Activated T-helper 2 cell treated with anti-CD3 and anti-CD28 coated beads, Interferon-gamma antibody, Interleukin-2, Interleukin-4, amounts not matched to agents 10 μg/mL and 5 μg/mL and 100 μg/mL, durations not matched to agents 14 hours and 24 hours and 36 hours (primary cell): ENCODE results near the gene OLA1. TPM values are rescaled to one million over a fixed set of nuclear protein-coding genes. Genes with fewer than 3 reads are reported as not detected.

ENCODE experiments used
- DNase-seq: peaks from one replicate; pipeline ENCODE4 v3.0.0; 2021; ENCODE audit warnings: low spot score
- H3K27ac Mint-ChIP-seq: one replicate; pipeline ENCODE4 v1.8.0; 2021; ENCODE audit warnings: mixed read lengths
- H3K27me3 Mint-ChIP-seq: one replicate; pipeline ENCODE4 v1.8.0; 2021; ENCODE audit warnings: low read depth, mixed read lengths
- H3K36me3 Mint-ChIP-seq: one replicate; pipeline ENCODE4 v1.8.0; 2021; ENCODE audit warnings: low read depth, mixed read lengths
- H3K4me1 Mint-ChIP-seq: one replicate; pipeline ENCODE4 v1.8.0; 2021; ENCODE audit warnings: low read depth, mixed read lengths
- H3K4me3 Mint-ChIP-seq: one replicate; pipeline ENCODE4 v1.8.0; 2021; ENCODE audit warnings: low read depth, mild to moderate bottlenecking, moderate library complexity, mixed read lengths
- H3K9me3 Mint-ChIP-seq: one replicate; pipeline ENCODE4 v1.8.0; 2021; ENCODE audit warnings: mixed read lengths
- intact Hi-C: fragments of 100-400 bp; cut with micrococcal nuclease; formaldehyde crosslinking; loops from one replicate; pipeline ENCODE4 v1.15.1; 2023
- total RNA-seq: library from RNA; stranded (reverse); gene quantifications from 2 replicates; pipeline ENCODE4 v1.2.3, GENCODE V29; 2022

OLA1 gene
- total RNA-seq, 1 donor from 2014 or later: 150 TPM

DNA sequence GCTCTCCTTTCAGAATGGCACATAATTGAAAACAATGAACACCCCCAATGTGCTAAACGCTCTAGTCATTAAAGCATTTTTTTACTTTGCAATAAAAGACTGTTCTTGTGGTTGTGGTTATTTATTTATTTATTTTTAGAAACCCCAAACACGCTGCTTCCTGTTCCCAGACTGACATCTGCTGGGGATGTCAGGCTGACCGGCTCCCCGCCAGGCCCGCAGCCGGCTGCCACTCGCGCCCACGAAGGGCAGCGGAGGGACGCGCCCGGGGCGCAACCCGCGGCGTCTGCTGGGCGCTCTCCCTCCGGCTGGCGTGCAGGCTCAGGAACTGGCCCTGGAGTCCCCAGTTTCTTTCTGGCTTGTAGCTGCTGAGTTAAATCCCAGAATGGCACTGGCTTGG, 200.1 kb downstream of the OLA1 start:
- H3K4me1 Mint-ChIP-seq: peaks cover 3% of the 10 kb centered on the region
- intact Hi-C loops: no loop called here

GRCh38 chr2:174047746-174048145, 200.6 kb downstream of the OLA1 start:
- Mint-ChIP-seq H3K27ac (no peak overlapping the region), H3K4me1 (peaks cover 3% of the 10 kb centered on the region), H3K4me3 (no peak overlapping the region), H3K27me3 (peaks cover 11% of the 10 kb centered on the region), H3K36me3 (no peaks in the 10 kb centered on the region), H3K9me3 (no peaks in the 10 kb centered on the region)
- intact Hi-C loops: no loop called here
- DNase-seq: no peak

More for the DNA sequence above, 200.1 kb downstream of the OLA1 start:
- Mint-ChIP-seq H3K27ac (no peak overlapping the region), H3K9me3 (no peaks in the 10 kb centered on the region), H3K27me3 (peaks cover 11% of the 10 kb centered on the region), H3K4me3 (no peak overlapping the region), H3K36me3 (no peaks in the 10 kb centered on the region)
- no peak for DNase-seq

GRCh38 chr2:174046172-174046571, 202.2 kb downstream of the OLA1 start:
- peaks cover 3% of the 10 kb centered on the region for H3K4me1 Mint-ChIP-seq
- no peak overlapping the region for H3K4me3 Mint-ChIP-seq
- H3K27me3 Mint-ChIP-seq: peaks cover 3% of the 10 kb centered on the region
- intact Hi-C loops: no loop called here
- H3K36me3 Mint-ChIP-seq: no peaks in the 10 kb centered on the region
- H3K27ac Mint-ChIP-seq: no peak overlapping the region
- no peaks in the 10 kb centered on the region for H3K9me3 Mint-ChIP-seq
- DNase-seq: no peak

DNA sequence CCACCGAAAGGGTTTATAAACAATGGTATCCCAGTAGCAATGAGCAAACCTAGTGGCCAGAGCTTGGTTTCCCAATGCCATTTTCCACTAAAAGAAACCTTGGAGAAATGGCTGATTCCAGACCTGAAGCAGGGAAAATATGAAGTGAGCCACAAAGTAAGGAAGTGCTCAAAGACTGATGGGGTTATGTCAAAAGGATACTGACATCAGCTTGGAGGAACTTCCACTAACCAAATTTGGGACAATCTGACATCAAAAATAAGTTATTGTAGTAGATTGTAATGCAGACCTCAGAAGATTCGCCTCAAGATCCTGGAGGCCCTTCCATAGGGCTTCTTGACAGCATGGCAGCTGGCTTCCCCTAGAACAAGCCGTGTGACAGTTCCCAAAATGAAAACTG, 203.8 kb downstream of the OLA1 start:
- H3K9me3 Mint-ChIP-seq: no peaks in the 10 kb centered on the region
- H3K36me3 Mint-ChIP-seq: no peaks in the 10 kb centered on the region
- no peak overlapping the region for H3K4me3 Mint-ChIP-seq
- peaks cover 2% of the 10 kb centered on the region for H3K27me3 Mint-ChIP-seq
- DNase-seq: no peak
- no peak overlapping the region for H3K27ac Mint-ChIP-seq
- H3K4me1 Mint-ChIP-seq: peaks cover 8% of the 10 kb centered on the region
- intact Hi-C loops: loop anchor here (5.0 kb wide), 1 partner anchor 687 kb away; no protein-coding TSS in a partner anchor

DNA sequence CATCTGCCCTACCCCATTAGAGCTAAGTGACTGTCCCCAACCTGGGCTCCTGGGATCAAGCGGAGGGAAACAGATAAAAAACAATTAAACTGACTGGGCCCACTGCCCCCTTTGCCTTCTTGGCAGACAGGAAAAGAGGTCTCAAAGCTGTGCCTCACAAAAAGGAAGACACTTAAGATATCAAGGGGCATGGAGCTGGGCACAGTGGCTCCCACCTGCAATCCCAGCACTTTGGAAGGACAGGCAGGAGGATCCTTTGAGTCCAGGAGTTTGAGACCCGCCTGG, 208.0 kb downstream of the OLA1 start:
- DNase-seq: no peak
- intact Hi-C loops: loop anchor here (1.0 to 5.0 kb wide), 2 partner anchors 77 to 683 kb away; no protein-coding TSS in a partner anchor
- no peaks in the 10 kb centered on the region for H3K9me3 Mint-ChIP-seq
- no peaks in the 10 kb centered on the region for H3K27me3 Mint-ChIP-seq
- H3K4me1 Mint-ChIP-seq: peaks cover 22% of the 10 kb centered on the region
- H3K36me3 Mint-ChIP-seq: no peaks in the 10 kb centered on the region
- H3K27ac Mint-ChIP-seq: no peak overlapping the region
- no peak overlapping the region for H3K4me3 Mint-ChIP-seq

DNA sequence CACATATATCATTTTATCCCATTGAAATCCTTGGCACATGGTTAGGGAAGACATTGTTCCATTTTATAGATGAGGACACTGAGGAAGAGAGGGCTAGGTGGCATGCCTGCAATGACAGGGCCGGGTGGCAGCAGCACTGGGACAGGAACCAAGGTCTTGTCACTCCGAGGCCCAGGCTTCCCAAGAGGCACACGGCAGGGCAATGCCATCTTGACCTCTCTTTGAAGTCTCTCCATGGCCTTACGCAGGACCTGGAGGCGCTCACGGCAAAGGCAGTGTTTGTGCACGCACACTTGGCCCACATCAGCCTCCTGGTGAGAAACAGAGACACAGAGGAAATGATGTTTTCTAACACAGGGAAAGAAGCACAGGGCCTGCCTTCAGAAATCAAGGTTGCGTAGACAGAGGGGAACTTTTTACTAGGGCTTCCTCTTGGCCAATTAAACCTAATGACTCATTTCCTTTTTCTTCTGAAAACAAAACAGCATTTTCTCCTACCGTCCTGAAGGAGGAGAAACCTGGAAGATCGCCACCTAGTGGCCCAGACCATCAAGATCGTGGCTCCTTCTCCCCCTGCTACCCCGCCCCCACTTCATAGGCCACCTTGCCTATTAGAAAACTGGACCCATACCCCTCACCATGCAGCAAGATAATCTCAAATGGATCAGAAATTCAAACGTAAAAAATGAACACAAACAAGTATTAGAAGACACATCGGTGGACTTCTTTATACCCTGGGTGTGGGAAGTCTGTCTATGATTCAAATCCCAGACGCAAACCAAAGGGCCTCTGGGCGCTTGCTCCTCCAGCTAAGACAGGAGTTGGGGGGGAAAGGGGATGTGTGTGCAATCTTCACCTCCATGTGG, 208.5 kb downstream of the OLA1 start:
- DNase-seq: peak; percentile 74
- intact Hi-C loops: loop anchor here (1.0 to 5.0 kb wide), 2 partner anchors 76 to 682 kb away; no protein-coding TSS in a partner anchor
- Mint-ChIP-seq H3K27ac (peak overlapping the region; percentile 88), H3K4me3 (peak overlapping the region; percentile 30), H3K36me3 (no peaks in the 10 kb centered on the region), H3K9me3 (no peaks in the 10 kb centered on the region), H3K4me1 (peaks cover 22% of the 10 kb centered on the region), H3K27me3 (no peaks in the 10 kb centered on the region)

GRCh38 chr2:174038462-174038861, 209.9 kb downstream of the OLA1 start:
- no peak for DNase-seq
- Mint-ChIP-seq H3K4me3 (no peak overlapping the region), H3K27ac (peak overlapping the region; percentile 72), H3K9me3 (no peaks in the 10 kb centered on the region), H3K4me1 (peaks cover 20% of the 10 kb centered on the region), H3K36me3 (no peaks in the 10 kb centered on the region), H3K27me3 (peaks cover 2% of the 10 kb centered on the region)
- intact Hi-C loops: no loop called here

- peaks cover 25% of the 10 kb centered on the region for H3K4me1 Mint-ChIP-seq
- H3K27me3 Mint-ChIP-seq: peaks cover 2% of the 10 kb centered on the region
- no peaks in the 10 kb centered on the region for H3K36me3 Mint-ChIP-seq
- intact Hi-C loops: no loop called here
- no peak overlapping the region for H3K27ac Mint-ChIP-seq
- H3K4me3 Mint-ChIP-seq: no peak overlapping the region
- no peak for DNase-seq
- H3K9me3 Mint-ChIP-seq: no peaks in the 10 kb centered on the region
Measured at GRCh38 chr2:174036825-174037224, 211.5 kb downstream of the OLA1 start.

GRCh38 chr2:174035981-174036742, 212.2 kb downstream of the OLA1 start:
- intact Hi-C loops: no loop called here
- Mint-ChIP-seq H3K27ac (no peak overlapping the region), H3K4me3 (no peak overlapping the region), H3K4me1 (peaks cover 25% of the 10 kb centered on the region), H3K9me3 (no peaks in the 10 kb centered on the region), H3K27me3 (peaks cover 2% of the 10 kb centered on the region), H3K36me3 (no peaks in the 10 kb centered on the region)
- no peak for DNase-seq

DNA sequence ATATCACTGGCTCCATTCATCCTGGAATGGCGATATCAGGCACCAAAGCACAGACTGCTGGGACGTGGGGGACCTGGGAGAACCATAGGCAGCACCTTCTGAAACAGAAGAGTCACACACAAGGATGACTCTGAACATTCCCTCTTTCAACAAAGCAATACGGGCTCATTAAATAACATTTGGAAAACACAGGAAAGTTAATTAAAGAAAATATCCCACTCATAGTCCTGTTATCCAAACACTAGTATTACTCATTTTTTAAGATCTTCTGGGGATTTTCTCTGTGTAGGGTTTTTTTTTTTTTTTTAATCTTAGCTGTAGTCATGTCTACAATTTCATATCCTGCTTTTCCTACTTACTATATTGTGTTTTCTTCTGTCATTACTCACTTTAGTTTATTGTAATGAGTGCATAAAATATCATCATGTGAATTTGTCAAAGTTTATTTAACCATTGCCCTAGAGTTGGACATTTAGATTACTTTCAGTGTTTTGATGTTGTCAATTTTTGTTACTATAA, 213.2 kb downstream of the OLA1 start:
- Mint-ChIP-seq H3K27me3 (peaks cover 2% of the 10 kb centered on the region), H3K36me3 (no peaks in the 10 kb centered on the region), H3K4me3 (no peak overlapping the region), H3K4me1 (peaks cover 25% of the 10 kb centered on the region), H3K27ac (no peak overlapping the region), H3K9me3 (no peaks in the 10 kb centered on the region)
- intact Hi-C loops: no loop called here
- no peak for DNase-seq

DNA sequence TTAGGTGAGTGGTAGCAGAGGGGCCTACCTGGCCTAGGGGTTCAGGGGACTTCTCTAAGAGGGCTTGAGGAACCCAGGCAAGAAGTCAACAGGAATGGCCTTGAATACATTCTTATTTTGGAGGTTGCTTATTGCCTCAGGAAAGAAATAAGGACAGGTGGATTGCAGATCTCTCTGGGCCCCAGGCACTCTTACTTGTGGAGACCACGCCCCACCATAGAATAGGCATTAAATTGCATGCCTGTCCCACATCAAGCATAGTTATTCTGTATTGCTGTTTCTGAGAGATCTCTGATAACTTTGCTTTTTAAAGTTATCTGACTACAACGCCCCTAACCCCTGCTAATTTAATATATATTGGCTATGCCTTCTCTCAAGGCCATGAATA, 215.2 kb downstream of the OLA1 start:
- Mint-ChIP-seq H3K4me1 (peaks cover 11% of the 10 kb centered on the region), H3K27me3 (peaks cover 2% of the 10 kb centered on the region), H3K27ac (no peak overlapping the region), H3K4me3 (no peak overlapping the region), H3K9me3 (no peaks in the 10 kb centered on the region), H3K36me3 (no peaks in the 10 kb centered on the region)
- no peak for DNase-seq
- intact Hi-C loops: no loop called here

DNA sequence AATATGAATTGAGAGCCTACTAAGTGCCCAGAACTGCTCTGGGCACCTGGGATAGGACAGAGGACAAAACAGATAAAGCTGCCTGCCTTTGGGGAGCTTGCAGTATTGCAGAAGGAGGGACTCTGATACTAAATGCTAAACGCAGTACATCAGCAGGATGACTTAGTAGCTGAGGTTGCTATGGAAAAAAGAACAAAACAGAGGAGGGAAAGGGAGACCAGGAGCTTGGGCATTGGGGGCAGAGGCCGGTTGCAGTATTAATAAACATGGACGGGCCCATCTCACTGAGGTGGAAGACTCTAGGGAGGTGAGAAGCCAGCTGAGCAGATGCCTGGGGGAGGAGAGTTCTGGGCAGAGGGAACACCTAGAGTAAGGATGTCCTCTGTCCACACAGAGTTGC, 217.1 kb downstream of the OLA1 start:
- Mint-ChIP-seq H3K4me1 (peaks cover 9% of the 10 kb centered on the region), H3K27me3 (peaks cover 2% of the 10 kb centered on the region), H3K9me3 (no peaks in the 10 kb centered on the region), H3K27ac (no peak overlapping the region), H3K4me3 (no peak overlapping the region), H3K36me3 (no peaks in the 10 kb centered on the region)
- intact Hi-C loops: no loop called here
- no peak for DNase-seq

GRCh38 chr2:174028935-174029334, 219.4 kb downstream of the OLA1 start:
- DNase-seq: no peak
- H3K36me3 Mint-ChIP-seq: peaks cover 3% of the 10 kb centered on the region
- H3K4me3 Mint-ChIP-seq: no peak overlapping the region
- H3K27ac Mint-ChIP-seq: no peak overlapping the region
- peaks cover 11% of the 10 kb centered on the region for H3K4me1 Mint-ChIP-seq
- peaks cover 5% of the 10 kb centered on the region for H3K9me3 Mint-ChIP-seq
- intact Hi-C loops: no loop called here
- H3K27me3 Mint-ChIP-seq: peaks cover 2% of the 10 kb centered on the region
